Endothelial cell (in vitro differentiated cells): Measurements from ENCODE around the gene PHF3. TPM values are rescaled to one million over a fixed set of nuclear protein-coding genes. Genes with fewer than 3 reads are reported as not detected.
"Not testable (repeated sequence)": the region's sequence is repeated elsewhere in the genome, so short reads cannot be mapped to it uniquely, and the experiment has no call there.

Experiments used
- DNase-seq: peaks from one replicate; pipeline ENCODE4 v3.0.0; 2021; ENCODE audit warnings: low spot score
- H3K27ac Mint-ChIP-seq: one replicate; pipeline ENCODE4 v1.8.0; 2021; ENCODE audit warnings: mixed read lengths, inconsistent platforms; ENCODE audit not compliant: unreplicated experiment
- H3K27me3 Mint-ChIP-seq: one replicate; pipeline ENCODE4 v1.8.0; 2021; ENCODE audit warnings: mild to moderate bottlenecking, moderate library complexity, mixed read lengths, inconsistent platforms; ENCODE audit not compliant: unreplicated experiment
- H3K36me3 Mint-ChIP-seq: one replicate; pipeline ENCODE4 v1.8.0; 2021; ENCODE audit warnings: mild to moderate bottlenecking, low read depth, mixed read lengths, inconsistent platforms; ENCODE audit not compliant: unreplicated experiment
- H3K4me1 Mint-ChIP-seq: one replicate; pipeline ENCODE4 v1.8.0; 2021; ENCODE audit warnings: mild to moderate bottlenecking, mixed read lengths, inconsistent platforms; ENCODE audit not compliant: unreplicated experiment
- H3K4me3 Mint-ChIP-seq: one replicate; pipeline ENCODE4 v1.8.0; 2021; ENCODE audit warnings: mild to moderate bottlenecking, mixed read lengths, inconsistent platforms; ENCODE audit not compliant: unreplicated experiment
- H3K9me3 Mint-ChIP-seq: one replicate; pipeline ENCODE4 v1.8.0; 2021; ENCODE audit warnings: mixed read lengths, inconsistent platforms; ENCODE audit not compliant: unreplicated experiment
- total RNA-seq: library from RNA; stranded (reverse); fragmentation: NEBNext Ultra II Directional; extraction: Animal tissue kit (Norgen Biotek cat#: 25700); gene quantifications from one replicate; pipeline ENCODE4 v1.2.1, GENCODE V29; 2021; ENCODE audit not compliant: unreplicated experiment
- TF ChIP-seq, protein P1 (sequence below): fragments of 200-600 bp; sonication (generic); IDR thresholded peaks from one replicate; pipeline ENCODE4 v1.5.0; 2021; ENCODE audit warnings: antibody characterized with exemption; ENCODE audit not compliant: unreplicated experiment

Gene PHF3
- total RNA-seq, 1 donor from 2014 or later = 47.9 TPM

DNA sequence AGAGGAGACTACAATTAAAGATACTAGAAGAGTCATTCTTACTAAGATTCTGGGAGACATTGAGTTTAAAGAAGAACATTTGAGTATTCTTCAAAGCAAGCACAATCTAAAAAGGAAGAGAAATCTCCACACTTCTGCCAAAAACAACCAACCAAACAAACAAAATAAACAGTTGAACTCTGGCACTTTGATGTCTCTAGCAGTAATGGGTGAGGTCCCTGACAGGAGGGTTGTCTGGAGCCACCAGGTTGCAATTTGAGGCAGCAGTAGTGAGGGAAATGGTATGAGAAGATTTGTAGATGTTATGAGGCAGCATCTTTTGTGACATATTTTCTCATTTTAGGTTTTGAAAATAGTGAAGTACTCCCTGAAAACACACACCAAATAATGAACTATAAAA is 108.1 kb downstream of the PHF3 start:
- Mint-ChIP-seq H3K27me3 (no peaks in the 10 kb centered on the region), H3K27ac (no peak overlapping the region), H3K4me3 (no peak overlapping the region), H3K36me3 (no peaks in the 10 kb centered on the region), H3K4me1 (peaks cover 3% of the 10 kb centered on the region), H3K9me3 (peaks cover 5% of the 10 kb centered on the region)
- TF ChIP-seq, protein P1, sequence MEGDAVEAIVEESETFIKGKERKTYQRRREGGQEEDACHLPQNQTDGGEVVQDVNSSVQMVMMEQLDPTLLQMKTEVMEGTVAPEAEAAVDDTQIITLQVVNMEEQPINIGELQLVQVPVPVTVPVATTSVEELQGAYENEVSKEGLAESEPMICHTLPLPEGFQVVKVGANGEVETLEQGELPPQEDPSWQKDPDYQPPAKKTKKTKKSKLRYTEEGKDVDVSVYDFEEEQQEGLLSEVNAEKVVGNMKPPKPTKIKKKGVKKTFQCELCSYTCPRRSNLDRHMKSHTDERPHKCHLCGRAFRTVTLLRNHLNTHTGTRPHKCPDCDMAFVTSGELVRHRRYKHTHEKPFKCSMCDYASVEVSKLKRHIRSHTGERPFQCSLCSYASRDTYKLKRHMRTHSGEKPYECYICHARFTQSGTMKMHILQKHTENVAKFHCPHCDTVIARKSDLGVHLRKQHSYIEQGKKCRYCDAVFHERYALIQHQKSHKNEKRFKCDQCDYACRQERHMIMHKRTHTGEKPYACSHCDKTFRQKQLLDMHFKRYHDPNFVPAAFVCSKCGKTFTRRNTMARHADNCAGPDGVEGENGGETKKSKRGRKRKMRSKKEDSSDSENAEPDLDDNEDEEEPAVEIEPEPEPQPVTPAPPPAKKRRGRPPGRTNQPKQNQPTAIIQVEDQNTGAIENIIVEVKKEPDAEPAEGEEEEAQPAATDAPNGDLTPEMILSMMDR = no peak
- no peak for DNase-seq

DNA sequence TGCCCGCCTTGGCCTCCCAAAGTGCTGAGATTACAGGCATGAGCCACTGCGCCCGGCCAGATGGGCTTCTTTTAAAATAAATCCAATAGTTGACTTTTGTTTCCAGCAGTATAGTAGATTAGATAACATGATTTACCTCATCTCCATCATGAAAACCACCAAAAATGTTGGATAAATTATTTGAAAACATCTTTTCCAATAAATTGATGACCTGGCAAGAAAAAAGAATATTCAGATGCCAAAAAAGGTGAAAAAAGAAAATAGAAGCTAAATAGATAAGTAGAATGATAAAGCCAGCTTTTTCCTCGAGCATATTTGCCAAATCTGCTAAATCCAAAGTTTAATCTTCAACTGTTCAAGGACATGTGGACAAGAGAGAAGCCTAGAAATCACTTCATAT is 109.2 kb downstream of the PHF3 start:
- TF ChIP-seq, protein P1 = no peak
- no peaks in the 10 kb centered on the region for H3K27me3 Mint-ChIP-seq
- H3K9me3 Mint-ChIP-seq = peaks cover 5% of the 10 kb centered on the region
- no peak for DNase-seq
- no peak overlapping the region for H3K4me3 Mint-ChIP-seq
- peaks cover 10% of the 10 kb centered on the region for H3K4me1 Mint-ChIP-seq
- no peaks in the 10 kb centered on the region for H3K36me3 Mint-ChIP-seq
- H3K27ac Mint-ChIP-seq = no peak overlapping the region

DNA sequence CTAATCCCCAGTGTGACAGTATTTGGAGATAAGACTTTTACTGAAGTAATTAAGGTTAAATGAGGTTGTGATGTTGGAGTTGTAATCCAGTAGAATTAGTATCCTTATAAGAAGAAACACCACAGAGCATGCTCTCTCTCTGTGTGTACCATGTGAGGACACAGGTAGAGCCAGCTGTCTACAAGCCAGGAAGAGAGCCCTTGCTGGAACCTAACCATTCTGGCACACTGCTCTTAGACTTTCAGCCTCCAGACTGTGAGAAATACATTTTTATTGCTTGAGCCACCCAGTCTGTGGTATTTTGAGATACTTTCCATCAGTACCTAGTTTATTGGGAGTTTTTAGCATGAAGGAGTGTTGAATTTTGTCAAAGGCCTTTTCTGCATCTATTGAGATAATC is 110.2 kb downstream of the PHF3 start:
- Mint-ChIP-seq H3K36me3 (no peaks in the 10 kb centered on the region), H3K4me3 (no peak overlapping the region), H3K4me1 (peaks cover 10% of the 10 kb centered on the region), H3K9me3 (peaks cover 5% of the 10 kb centered on the region), H3K27me3 (no peaks in the 10 kb centered on the region), H3K27ac (no peak overlapping the region)
- TF ChIP-seq, protein P1 = no peak
- DNase-seq = no peak

DNA sequence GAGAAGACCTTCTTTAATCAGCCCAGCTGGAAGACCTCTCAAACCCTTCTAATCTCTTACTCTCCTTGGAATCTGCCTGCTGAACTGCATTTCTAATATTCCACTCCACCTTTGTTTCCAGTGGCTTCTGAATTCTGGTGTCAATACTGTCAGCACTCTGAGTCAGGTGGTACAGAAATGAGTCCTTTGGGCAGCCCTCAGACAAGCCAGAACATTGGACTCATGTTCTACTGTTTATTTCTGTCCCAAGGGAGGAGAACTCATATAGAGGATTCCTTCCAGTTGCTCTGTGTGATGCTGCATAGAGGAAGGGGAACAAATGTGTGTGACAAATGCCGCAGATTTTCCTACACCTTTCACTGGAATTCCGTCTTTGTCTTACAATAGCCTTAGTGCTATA is 114.8 kb downstream of the PHF3 start:
- Mint-ChIP-seq H3K9me3 (peaks cover 5% of the 10 kb centered on the region), H3K36me3 (no peaks in the 10 kb centered on the region), H3K27me3 (no peaks in the 10 kb centered on the region), H3K4me1 (peaks cover 7% of the 10 kb centered on the region), H3K4me3 (no peak overlapping the region), H3K27ac (no peak overlapping the region)
- TF ChIP-seq, protein P1 = no peak
- no peak for DNase-seq

DNA sequence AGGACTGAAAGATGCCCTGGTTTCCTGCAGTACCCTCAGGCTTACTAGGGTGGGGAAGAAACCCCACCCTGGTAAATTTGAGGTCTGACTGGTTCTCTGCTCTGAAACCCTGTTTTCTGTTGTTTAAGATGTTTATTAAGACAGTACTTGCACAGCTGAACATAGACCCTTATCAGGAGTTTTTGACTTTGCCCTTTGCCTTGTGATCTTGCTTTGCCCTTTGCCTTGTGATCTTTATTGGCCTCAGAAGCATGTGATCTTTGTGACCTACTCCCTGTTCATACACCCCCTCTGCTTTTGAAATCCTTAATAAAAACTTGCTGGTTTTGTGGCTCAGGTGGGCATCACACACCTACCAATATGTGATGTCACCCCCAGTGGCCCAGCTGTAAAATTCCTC is 121.7 kb downstream of the PHF3 start:
- not testable (repeated sequence) for H3K27me3 Mint-ChIP-seq, H3K4me3 Mint-ChIP-seq, DNase-seq, H3K27ac Mint-ChIP-seq, H3K36me3 Mint-ChIP-seq, H3K4me1 Mint-ChIP-seq
- H3K9me3 Mint-ChIP-seq = peaks cover 18% of the 10 kb centered on the region

DNA sequence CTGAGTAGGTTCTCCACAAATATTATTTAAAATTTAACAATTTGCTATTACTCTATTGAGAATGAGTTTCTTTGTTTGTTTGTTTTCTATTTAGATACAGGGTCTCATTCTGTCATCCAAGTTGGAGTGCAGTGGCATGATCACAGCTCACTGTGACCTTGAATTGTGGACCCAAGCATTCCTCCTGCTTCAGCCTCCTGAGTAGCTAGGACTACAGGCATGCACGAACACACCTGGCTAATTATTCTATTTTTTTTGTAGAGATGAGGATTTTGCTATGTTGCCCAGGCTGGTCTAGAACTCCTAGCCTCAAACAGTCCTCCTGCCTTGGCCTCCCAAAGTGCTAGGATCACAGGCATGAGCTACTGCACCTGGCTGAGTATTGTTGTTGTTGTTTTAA is 122.2 kb downstream of the PHF3 start:
- H3K27me3 Mint-ChIP-seq = peaks cover 3% of the 10 kb centered on the region
- no peak overlapping the region for H3K27ac Mint-ChIP-seq
- DNase-seq = no peak
- H3K4me1 Mint-ChIP-seq = peaks cover 2% of the 10 kb centered on the region
- TF ChIP-seq, protein P1 = no peak
- peaks cover 18% of the 10 kb centered on the region for H3K9me3 Mint-ChIP-seq
- no peak overlapping the region for H3K4me3 Mint-ChIP-seq
- peaks cover 8% of the 10 kb centered on the region for H3K36me3 Mint-ChIP-seq
